PC-3 (cell line): ENCODE data around the gene WDR3.

Experiments
- CTCF ChIP-seq: fragments of 300-600 bp; sonication (generic); conservative IDR thresholded peaks from 2 replicates; pipeline ENCODE4 v1.5.1; 2017; ENCODE audit warnings: antibody characterized with exemption, low read depth, mild to moderate bottlenecking, low read length
- EZH2 ChIP-seq: fragments of 300-600 bp; sonication (generic); IDR thresholded peaks from one replicate; pipeline ENCODE4 v1.6.1; 2017; ENCODE audit warnings: antibody characterized with exemption, mild to moderate bottlenecking, low read length; ENCODE audit not compliant: unreplicated experiment
- EZH2phosphoT487 ChIP-seq: fragments of 300-600 bp; sonication (generic); IDR thresholded peaks from 2 replicates; pipeline ENCODE4 v1.6.1; 2018; ENCODE audit warnings: mild to moderate bottlenecking, antibody characterized with exemption, low read length, borderline replicate concordance

GRCh38 chr1:117905019-117905418 is 24.5 kb upstream of the WDR3 start:
- no peak for TF ChIP-seq CTCF
- no peak for TF ChIP-seq EZH2phosphoT487
- TF ChIP-seq EZH2: no peak
